SK-N-SH (cell line): ENCODE measurements around the gene RNF13. TPM values are rescaled to one million over a fixed set of nuclear protein-coding genes. Genes with fewer than 3 reads are reported as not detected.

Source experiments
- CTCF ChIA-PET: fragments of 300-600, 350-600 bp; formaldehyde crosslinking; extraction: SDS; loops from one replicate; lab custom pipeline; 2021; lab: Yijun Ruan, JAX
- POLR2A ChIA-PET: fragments of 350-600 bp; sonication (Branson Sonifier 250); formaldehyde crosslinking; extraction: SDS; loops from one replicate; lab custom pipeline; 2020; ENCODE audit warnings: antibody characterized with exemption, inconsistent platforms; lab: Yijun Ruan, JAX
- DNase-seq: peaks from one replicate; pipeline ENCODE4 v3.0.0; 2012
- H2AFZ ChIP-seq: fragments of 200-600 bp; sonication (generic); 2 replicates; pipeline ENCODE4 v1.8.1; 2016; ENCODE audit warnings: antibody characterized with exemption, mild to moderate bottlenecking, low read depth
- H3F3A ChIP-seq: fragments of 200-600 bp; sonication (generic); replicated peaks from 2 replicates; pipeline ENCODE3; 2016; ENCODE audit warnings: antibody characterized with exemption, mild to moderate bottlenecking; ENCODE audit not compliant: insufficient read depth
- H3K27ac ChIP-seq, 2 experiments: fragments of 200-500 bp in 1 of 2; fragments of 200-600 bp in 1 of 2; sonication (Bioruptor generic) in 1 of 2; sonication (generic), shearing (Covaris generic) in 1 of 2; 2 replicates each; pipeline versions ENCODE4 v1.5.1 to v1.6.1; 2014 to 2016; ENCODE audit warnings: low read depth in 2 of 2, inconsistent platforms in 1 of 2, low read length in 1 of 2, mild to moderate bottlenecking in 1 of 2, mixed read lengths in 1 of 2
- H3K27me3 ChIP-seq: fragments of 200-600 bp; sonication (generic), shearing (Covaris generic); 2 replicates; pipeline ENCODE4 v1.6.1; 2016; ENCODE audit warnings: mixed run types; ENCODE audit not compliant: insufficient read depth
- H3K36me3 ChIP-seq, 2 experiments: fragments of 200-500 bp in 1 of 2; fragments of 200-600 bp in 1 of 2; sonication (Bioruptor generic) in 1 of 2; sonication (generic) in 1 of 2; replicated peaks in 1 of 2; 2 replicates each; pipeline versions ENCODE3 to v1.5.1; 2014 to 2016; ENCODE audit warnings: low read length in 1 of 2, mild to moderate bottlenecking in 1 of 2; ENCODE audit not compliant: insufficient read depth in 2 of 2, control insufficient read depth in 1 of 2
- H3K4me1 ChIP-seq, 2 experiments: fragments of 200-500 bp in 1 of 2; fragments of 200-600 bp in 1 of 2; sonication (Bioruptor generic) in 1 of 2; sonication (generic), shearing (Covaris generic) in 1 of 2; 2 replicates each; pipeline versions ENCODE4 v1.5.1 to v1.6.1; 2014 to 2016; ENCODE audit warnings: low read depth in 1 of 2, low read length in 1 of 2, mixed run types in 1 of 2; ENCODE audit not compliant: insufficient read depth in 2 of 2, control insufficient read depth in 1 of 2
- H3K4me2 ChIP-seq: fragments of 200-600 bp; sonication (generic), shearing (Covaris generic); 2 replicates; pipeline ENCODE4 v1.6.1; 2017; ENCODE audit warnings: mixed run types
- H3K4me3 ChIP-seq, 2 experiments: fragments of 200-500 bp in 1 of 2; fragments of 200-600 bp in 1 of 2; sonication (Bioruptor generic) in 1 of 2; sonication (generic), shearing (Covaris generic) in 1 of 2; 2 replicates each; pipeline versions ENCODE4 v1.5.1 to v1.8.1; 2014 to 2016; ENCODE audit warnings: low read depth in 2 of 2, inconsistent platforms in 1 of 2, low read length in 1 of 2, mild to moderate bottlenecking in 1 of 2, mixed read lengths in 1 of 2, moderate library complexity in 1 of 2
- H3K79me2 ChIP-seq: fragments of 200-600 bp; sonication (generic); 2 replicates; pipeline ENCODE4 v1.8.1; 2017; ENCODE audit warnings: mild to moderate bottlenecking; ENCODE audit not compliant: insufficient read depth
- H3K9ac ChIP-seq: fragments of 200-600 bp; sonication (generic); 2 replicates; pipeline ENCODE4 v1.6.1; 2017; ENCODE audit warnings: mixed run types
- H3K9me2 ChIP-seq: fragments of 200-600 bp; sonication (generic); 2 replicates; pipeline ENCODE4 v1.6.1; 2017; ENCODE audit warnings: mixed run types
- H3K9me3 ChIP-seq: fragments of 200-600 bp; sonication (generic); 2 replicates; pipeline ENCODE4 v1.6.1; 2017; ENCODE audit warnings: mixed run types, mild to moderate bottlenecking, moderate library complexity
- H4K20me1 ChIP-seq: fragments of 200-600 bp; sonication (generic); 2 replicates; pipeline ENCODE4 v1.6.1; 2017; ENCODE audit warnings: mild to moderate bottlenecking, mixed run types; ENCODE audit not compliant: insufficient read depth
- CHD2 ChIP-seq: fragments of 150-350 bp; IDR thresholded peaks from 2 replicates; pipeline ENCODE4 v1.6.1; 2018; ENCODE audit warnings: low read length; ENCODE audit not compliant: partially characterized antibody
- CTCF ChIP-seq: fragments of 200-600 bp; sonication (generic); IDR thresholded peaks from 2 replicates; pipeline ENCODE4 v1.6.1; 2017; ENCODE audit warnings: antibody characterized with exemption, mild to moderate bottlenecking, moderate library complexity
- EP300 ChIP-seq, 2 experiments: IDR thresholded peaks; 2 replicates each; pipeline versions ENCODE4 v1.4.0 to v1.6.1; 2012; ENCODE audit warnings: borderline replicate concordance in 1 of 2, low read depth in 1 of 2, low read length in 1 of 2
- EZH2phosphoT487 ChIP-seq: fragments of 200-600 bp; sonication (generic); IDR thresholded peaks from 2 replicates; pipeline ENCODE4 v1.6.1; 2017; ENCODE audit warnings: low read depth, mixed run types, mild to moderate bottlenecking, antibody characterized with exemption, moderate library complexity, borderline replicate concordance
- FOSL2 ChIP-seq: IDR thresholded peaks from 2 replicates; pipeline ENCODE4 v1.4.0; 2012; ENCODE audit warnings: low read depth, mild to moderate bottlenecking, moderate library complexity, borderline replicate concordance
- FOXJ3 ChIP-seq: sonication (generic); formaldehyde crosslinking; IDR thresholded peaks from 2 replicates; pipeline ENCODE4 v1.5.1; 2020; ENCODE audit warnings: mild to moderate bottlenecking, missing genetic modification reagents
- FOXM1 ChIP-seq: IDR thresholded peaks from 2 replicates; pipeline ENCODE4 v1.4.0; 2012; ENCODE audit warnings: low read depth, mild to moderate bottlenecking
- GATA2 ChIP-seq: sonication (generic); formaldehyde crosslinking; IDR thresholded peaks from 2 replicates; pipeline ENCODE4 v1.5.0; 2020; ENCODE audit warnings: mild to moderate bottlenecking, missing genetic modification reagents
- IRF3 ChIP-seq: fragments of 150-350 bp; IDR thresholded peaks from 2 replicates; pipeline ENCODE4 v1.6.1; 2016; ENCODE audit warnings: mild to moderate bottlenecking, low read depth, low read length
- JUND ChIP-seq: IDR thresholded peaks from 2 replicates; pipeline ENCODE4 v1.4.0; 2012
- MAX ChIP-seq: IDR thresholded peaks from 2 replicates; pipeline ENCODE4 v1.4.0; 2012; ENCODE audit warnings: low read depth
- MEF2A ChIP-seq: IDR thresholded peaks from 2 replicates; pipeline ENCODE4 v1.4.0; 2012; ENCODE audit warnings: low read depth, borderline replicate concordance
- MXI1 ChIP-seq: IDR thresholded peaks from 2 replicates; pipeline ENCODE4 v1.6.1; 2012; ENCODE audit warnings: mild to moderate bottlenecking, low read depth, low read length, improper control_type of control experiment
- NFIC ChIP-seq: IDR thresholded peaks from 2 replicates; pipeline ENCODE4 v1.4.0; 2012; ENCODE audit warnings: borderline replicate concordance
- NRF1 ChIP-seq: IDR thresholded peaks from 2 replicates; pipeline ENCODE4 v1.6.1; 2012; ENCODE audit warnings: low read depth, mild to moderate bottlenecking, low read length
- POLR2AphosphoS5 ChIP-seq: IDR thresholded peaks from 2 replicates; pipeline ENCODE4 v1.6.1; 2012; ENCODE audit warnings: low read depth, low read length
- RCOR1 ChIP-seq: fragments of 150-350 bp; IDR thresholded peaks from 2 replicates; pipeline ENCODE4 v1.6.1; 2017; ENCODE audit warnings: antibody characterized with exemption, low read length
- SMC3 ChIP-seq: IDR thresholded peaks from 2 replicates; pipeline ENCODE4 v1.6.1; 2012; ENCODE audit warnings: low read depth, low read length, improper control_type of control experiment
- TAF1 ChIP-seq: IDR thresholded peaks from 2 replicates; pipeline ENCODE4 v1.6.1; 2012; ENCODE audit warnings: low read depth, mild to moderate bottlenecking, low read length, moderate library complexity, borderline replicate concordance
- TCF12 ChIP-seq: IDR thresholded peaks from 2 replicates; pipeline ENCODE4 v1.4.0; 2012
- TEAD4 ChIP-seq: IDR thresholded peaks from 2 replicates; pipeline ENCODE4 v1.4.0; 2012; ENCODE audit warnings: mild to moderate bottlenecking, borderline replicate concordance; ENCODE audit not compliant: insufficient read depth
- USF1 ChIP-seq: IDR thresholded peaks from 2 replicates; pipeline ENCODE4 v1.4.0; 2012; ENCODE audit warnings: low read depth, borderline replicate concordance
- USF2 ChIP-seq: fragments of 150-350 bp; IDR thresholded peaks from 2 replicates; pipeline ENCODE4 v1.6.1; 2017; ENCODE audit warnings: antibody characterized with exemption, low read length, low read depth, borderline replicate concordance
- YY1 ChIP-seq: IDR thresholded peaks from 2 replicates; pipeline ENCODE4 v1.4.0; 2012; ENCODE audit warnings: low read depth, mild to moderate bottlenecking
- ZBTB33 ChIP-seq: IDR thresholded peaks from 2 replicates; pipeline ENCODE4 v1.4.0; 2012; ENCODE audit warnings: low read depth, borderline replicate concordance
- WGBS: methylation state at CpG from one replicate; pipeline ENCODE4 v1.1.6; 2017; ENCODE audit warnings: low lambda C conversion rate; 5-methylcytosine and 5-hydroxymethylcytosine counted together
- polyA plus RNA-seq, 3 experiments: library from polyadenylated mRNA; depleted of rRNA; stranded (reverse); fragments of >200 nt; gene quantifications; 2 replicates each; pipeline ENCODE4 v1.2.3, GENCODE V29; 2012

The RNF13 gene
- polyA plus RNA-seq, 1 of the 3 experiments (the other 2 are of a cell fraction), result 14.9 TPM

- peak; percentile 46 for DNase-seq
- Histone ChIP-seq H3K9me2 (no peaks in the 10 kb centered on the region), H3K4me3 (peak overlapping the region; percentile 76 to 93), H2AFZ (no peak overlapping the region; the same call in 1 of the 2 replicates), H3F3A (peaks cover 26% of the 10 kb centered on the region), H3K27me3 (no peaks in the 10 kb centered on the region), H3K36me3 (peaks cover 38 to 49% of the 10 kb centered on the region in 2 experiments), H3K4me1 (peaks cover 5 to 17% of the 10 kb centered on the region in 2 experiments; a peak in 3 of 4 replicates), H3K9ac (peak overlapping the region; percentile 96), H3K79me2 (peaks cover 91% of the 10 kb centered on the region), H3K9me3 (peaks cover 2% of the 10 kb centered on the region; the same call in 1 of the 2 replicates), H3K27ac (peak overlapping the region; percentile 94 to 98), H4K20me1 (peaks cover 40% of the 10 kb centered on the region), H3K4me2 (peak overlapping the region; percentile 80)
- POLR2A ChIA-PET, result no interaction called here
- 1% methylated on average over 15 of the region's 15 CpGs for WGBS
- CTCF ChIA-PET, result interaction anchor here (0.9 to 11.5 kb wide), 8 partner anchors 11 to 250 kb away, joined by 3 to 134 read pairs (median 16); no protein-coding TSS in a partner anchor
- TF ChIP-seq RCOR1 (0 out of 2 replicates have a peak, but pooled peaks have one; percentile 37), JUND (no peak), ZBTB33 (no peak), NRF1 (no peak), FOXJ3 (CRISPR knock-in tag) (no peak), POLR2AphosphoS5 (peak; percentile 61; the same call in 1 of the 2 replicates), MXI1 (peak; percentile 84), USF1 (no peak), EP300 (IDR thresholded peaks at IDR 0.05; ENCODE audit: borderline replicate concordance in 1 of 2, low read depth in 1 of 2, low read length in 1 of 2) (no peak), TEAD4 (no peak), SMC3 (peak; percentile 23), CTCF (peak; percentile 30; the same call in 1 of the 2 replicates), MEF2A (no peak), FOXM1 (no peak), CHD2 (no peak), IRF3 (no peak), NFIC (peak; percentile 7; the same call in 1 of the 2 replicates), MAX (peak; percentile 87), FOSL2 (no peak), USF2 (no peak), TAF1 (peak; percentile 64; the same call in 1 of the 2 replicates), TCF12 (peak; percentile 22; the same call in 1 of the 2 replicates), EZH2phosphoT487 (no peak), GATA2 (CRISPR knock-in tag) (0 out of 2 replicates have a peak, but pooled peaks have one; percentile 5), YY1 (0 out of 2 replicates have a peak, but pooled peaks have one; percentile 61)
Observed at GRCh38 chr3:149969110-149969939, 156.3 kb downstream of the RNF13 start.
